Smooth muscle cell of the pulmonary artery (primary cell): ENCODE measurements around the gene NLRP8. TPM values are rescaled to one million over a fixed set of nuclear protein-coding genes. Genes with fewer than 3 reads are reported as not detected.

ENCODE experiments used
- total RNA-seq: library from RNA; depleted of rRNA; stranded (reverse); fragments of >200 nt; gene quantifications from 2 replicates; pipeline ENCODE4 v1.2.3, GENCODE V29; 2014

The NLRP8 gene
- not detected in 2 replicates for total RNA-seq

GRCh38 chr19:55947532-55947931, at the start of gene NLRP8:
Gene NLRP8, plus strand, starts transcription at chr19:55947832.

GRCh38 chr19:55931936-55932386, 15.7 kb upstream of the NLRP8 start, which contains the start of gene NLRP13:
Gene NLRP13, minus strand, starts transcription at chr19:55932336. Its CDS starts 25 bp downstream, at chr19:55932311.

GRCh38 chr19:55986487-55986886, 38.9 kb downstream of the NLRP8 start, which contains the start of gene NLRP5:
Gene NLRP5, plus strand, starts transcription at chr19:55986775.

Other genes with a start within 250 kb of the NLRP8 start
- not detected in 2 replicates for gene NLRP9, start 209.4 kb upstream of the NLRP8 start, total RNA-seq
- gene RFPL4A, start 188.7 kb upstream of the NLRP8 start, total RNA-seq, result not detected in 2 replicates
- not detected in 2 replicates for gene RFPL4AL1, start 178.7 kb upstream of the NLRP8 start, total RNA-seq
- gene NLRP11, start 115.8 kb upstream of the NLRP8 start, total RNA-seq, result not detected in 2 replicates
- not detected in 2 replicates for gene NLRP4, start 111.3 kb upstream of the NLRP8 start, total RNA-seq
- not detected in 2 replicates for gene NLRP13, start 15.5 kb upstream of the NLRP8 start, total RNA-seq
- not detected in 2 replicates for gene NLRP5, start 38.9 kb downstream of the NLRP8 start, total RNA-seq
- 26.9 and 38.1 TPM in 2 replicates for gene ZNF787, start 173.5 kb downstream of the NLRP8 start, total RNA-seq
- gene ZNF444, start 193.5 kb downstream of the NLRP8 start, total RNA-seq, result 18.3 and 19.0 TPM in 2 replicates
- gene GALP, start 228.2 kb downstream of the NLRP8 start, total RNA-seq, result not detected in 2 replicates
- gene ZSCAN5B, start 250.0 kb downstream of the NLRP8 start, total RNA-seq, result not detected in 2 replicates